ENCODE results near the gene P4HA2.

The P4HA2 gene

GRCh38 chr5:132203916-132204315 is 23.7 kb downstream of the P4HA2 start:
- no peak for TF ChIP-seq PPARA (CRISPR knock-in tag; IDR thresholded peaks at IDR 0.05; ENCODE audit: borderline replicate concordance)
- TF ChIP-seq CSRNP3 (CRISPR knock-in tag; IDR thresholded peaks at IDR 0.05) = no peak
- TF ChIP-seq, protein P1, sequence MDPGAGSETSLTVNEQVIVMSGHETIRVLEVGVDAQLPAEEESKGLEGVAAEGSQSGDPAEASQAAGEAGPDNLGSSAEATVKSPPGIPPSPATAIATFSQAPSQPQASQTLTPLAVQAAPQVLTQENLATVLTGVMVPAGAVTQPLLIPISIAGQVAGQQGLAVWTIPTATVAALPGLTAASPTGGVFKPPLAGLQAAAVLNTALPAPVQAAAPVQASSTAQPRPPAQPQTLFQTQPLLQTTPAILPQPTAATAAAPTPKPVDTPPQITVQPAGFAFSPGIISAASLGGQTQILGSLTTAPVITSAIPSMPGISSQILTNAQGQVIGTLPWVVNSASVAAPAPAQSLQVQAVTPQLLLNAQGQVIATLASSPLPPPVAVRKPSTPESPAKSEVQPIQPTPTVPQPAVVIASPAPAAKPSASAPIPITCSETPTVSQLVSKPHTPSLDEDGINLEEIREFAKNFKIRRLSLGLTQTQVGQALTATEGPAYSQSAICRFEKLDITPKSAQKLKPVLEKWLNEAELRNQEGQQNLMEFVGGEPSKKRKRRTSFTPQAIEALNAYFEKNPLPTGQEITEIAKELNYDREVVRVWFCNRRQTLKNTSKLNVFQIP (CRISPR knock-in tag; IDR thresholded peaks at IDR 0.05; ENCODE audit: borderline replicate concordance, low read depth) = no peak
- no peak for TF ChIP-seq TSHZ2 (CRISPR knock-in tag; IDR thresholded peaks at IDR 0.05)
- no peak for TF ChIP-seq CREB5 (CRISPR knock-in tag; IDR thresholded peaks at IDR 0.05; ENCODE audit: low read depth)
- no peak for TF ChIP-seq CSDC2 (CRISPR knock-in tag; IDR thresholded peaks at IDR 0.05)
- TF ChIP-seq ZNF565 (CRISPR knock-in tag; conservative IDR thresholded peaks at IDR 0.05; ENCODE audit: low read depth) = no peak
- TF ChIP-seq BACH2 (CRISPR knock-in tag; IDR thresholded peaks at IDR 0.05; ENCODE audit: borderline replicate concordance) = no peak
- no peak for TF ChIP-seq ZNF8 (CRISPR knock-in tag; IDR thresholded peaks at IDR 0.05)
- no peak for TF ChIP-seq PATZ1 (CRISPR knock-in tag; IDR thresholded peaks at IDR 0.05; ENCODE audit: borderline replicate concordance)
- TF ChIP-seq SNAI2 (CRISPR knock-in tag; IDR thresholded peaks at IDR 0.05) = no peak
- ATAC-seq = no peak

DNA sequence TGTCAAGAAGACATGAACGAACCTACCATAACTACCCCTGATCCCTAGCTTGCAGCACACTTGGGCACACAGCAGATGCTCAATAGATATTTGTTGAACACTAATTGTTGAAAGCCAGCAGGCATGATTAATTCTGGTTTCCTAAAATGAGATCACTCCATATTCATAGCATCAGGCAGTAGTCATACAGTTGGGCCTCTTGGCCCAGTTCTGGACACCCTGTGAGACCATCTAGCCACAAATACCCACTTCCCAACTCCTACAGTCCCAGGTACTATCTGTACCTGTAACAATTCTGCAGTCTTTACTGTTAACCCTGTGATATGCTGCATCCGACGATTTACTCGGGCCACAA is 24.2 kb downstream of the P4HA2 start:
- TF ChIP-seq SNAI2 (CRISPR knock-in tag; IDR thresholded peaks at IDR 0.05) (no peak), CSRNP3 (CRISPR knock-in tag; IDR thresholded peaks at IDR 0.05) (no peak), CSDC2 (CRISPR knock-in tag; IDR thresholded peaks at IDR 0.05) (no peak), ZC3H10 (CRISPR knock-in tag; IDR thresholded peaks at IDR 0.05) (no peak), OSR1 (CRISPR knock-in tag; IDR thresholded peaks at IDR 0.05) (no peak), PPARA (CRISPR knock-in tag; IDR thresholded peaks at IDR 0.05; ENCODE audit: borderline replicate concordance) (no peak)
- TF ChIP-seq, protein P1 (CRISPR knock-in tag; IDR thresholded peaks at IDR 0.05; ENCODE audit: borderline replicate concordance, low read depth) = no peak
- ATAC-seq = no peak; the same call in 2 of the 3 replicates

DNA sequence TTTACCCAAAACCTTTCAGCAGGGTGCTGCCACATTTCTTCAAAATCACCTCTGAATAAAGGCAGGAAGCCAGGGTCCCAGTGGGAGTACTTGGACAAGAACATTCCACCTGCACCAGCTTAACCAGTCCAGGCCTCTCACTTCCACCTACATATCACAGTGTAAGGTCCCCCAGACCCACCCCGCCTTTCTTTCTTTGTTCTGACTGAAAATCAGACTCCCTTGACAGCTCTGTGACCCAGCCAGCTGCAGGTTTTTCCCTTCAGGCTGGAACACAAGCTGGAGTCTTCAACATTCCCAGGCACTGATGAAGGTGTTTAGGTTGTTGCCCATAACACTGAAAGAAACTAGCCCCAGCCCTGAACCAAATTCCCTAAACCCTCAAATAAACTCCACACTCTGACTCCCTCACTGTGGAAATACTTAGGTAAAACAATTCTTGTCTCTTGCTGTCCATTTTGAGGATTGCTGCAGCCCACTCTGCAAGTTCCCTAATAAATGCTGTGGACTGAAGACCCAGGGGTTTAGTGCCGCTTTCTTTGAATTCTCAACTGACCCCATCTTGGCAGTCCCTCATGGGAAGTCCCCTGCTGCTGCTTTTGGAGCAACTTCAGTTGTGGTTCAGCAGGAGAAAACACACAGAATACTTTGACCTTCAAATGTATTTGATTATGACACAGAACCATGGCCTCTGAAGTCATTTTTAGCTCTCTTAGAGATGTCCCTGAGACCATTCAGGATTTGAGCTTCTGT is 24.8 kb downstream of the P4HA2 start:
- ATAC-seq = no peak
- TF ChIP-seq ZNF8 (CRISPR knock-in tag; IDR thresholded peaks at IDR 0.05) (no peak), TOX (CRISPR knock-in tag; IDR thresholded peaks at IDR 0.05; ENCODE audit: borderline replicate concordance) (no peak), TSHZ2 (CRISPR knock-in tag; IDR thresholded peaks at IDR 0.05) (no peak), CREB5 (CRISPR knock-in tag; IDR thresholded peaks at IDR 0.05; ENCODE audit: low read depth) (no peak), ARNTL (CRISPR knock-in tag; IDR thresholded peaks at IDR 0.05; ENCODE audit: borderline replicate concordance, low read depth) (no peak)
- TF ChIP-seq, protein P1 (CRISPR knock-in tag; IDR thresholded peaks at IDR 0.05; ENCODE audit: borderline replicate concordance, low read depth) = no peak

Data from SK-N-SH treated with all-trans-retinoic acid at 6 μM for 48 hours (cell line).